ENCODE measurements around the gene CROCC. TPM values are rescaled to one million over a fixed set of nuclear protein-coding genes. Genes with fewer than 3 reads are reported as not detected.

The CROCC gene
- total RNA-seq, 1 donor from 2014 or later: 51.5 TPM

- no peaks in the 10 kb centered on the region for H3K27me3 Mint-ChIP-seq
- no peak for DNase-seq (ENCODE audit: low spot score, unreplicated experiment)
- H3K4me3 Mint-ChIP-seq (ENCODE audit: low read depth): no peak overlapping the region
- no peaks in the 10 kb centered on the region for H3K9me3 Mint-ChIP-seq (ENCODE audit: low read depth)
- H3K27ac Mint-ChIP-seq: peak overlapping the region; percentile 87
- no peaks in the 10 kb centered on the region for H3K36me3 Mint-ChIP-seq (ENCODE audit: insufficient read depth)
- peaks cover 13% of the 10 kb centered on the region for H3K4me1 Mint-ChIP-seq (ENCODE audit: low read depth)
- TF ChIP-seq CTCF (IDR thresholded peaks at IDR 0.05; ENCODE audit: unreplicated experiment): no peak
These were observed 18.3 kb upstream of the CROCC start for GRCh38 chr1:16903458-16903796.

GRCh38 chr1:16904560-16905109 is 17.1 kb upstream of the CROCC start:
- no peak for TF ChIP-seq CTCF (IDR thresholded peaks at IDR 0.05; ENCODE audit: unreplicated experiment)
- no peaks in the 10 kb centered on the region for H3K36me3 Mint-ChIP-seq (ENCODE audit: insufficient read depth)

GRCh38 chr1:16905110-16905867 is 16.4 kb upstream of the CROCC start:
- Mint-ChIP-seq H3K4me1 (ENCODE audit: low read depth) (peaks cover 13% of the 10 kb centered on the region), H3K9me3 (ENCODE audit: low read depth) (no peaks in the 10 kb centered on the region), H3K4me3 (ENCODE audit: low read depth) (no peak overlapping the region), H3K27ac (no peak overlapping the region), H3K36me3 (ENCODE audit: insufficient read depth) (no peaks in the 10 kb centered on the region), H3K27me3 (no peaks in the 10 kb centered on the region)
- DNase-seq (ENCODE audit: low spot score, unreplicated experiment): no peak
- no peak for TF ChIP-seq CTCF (IDR thresholded peaks at IDR 0.05; ENCODE audit: unreplicated experiment)

More at GRCh38 chr1:16904560-16905109, 17.1 kb upstream of the CROCC start:
- no peak overlapping the region for H3K27ac Mint-ChIP-seq
- peaks cover 13% of the 10 kb centered on the region for H3K4me1 Mint-ChIP-seq (ENCODE audit: low read depth)
- no peaks in the 10 kb centered on the region for H3K27me3 Mint-ChIP-seq
- no peak overlapping the region for H3K4me3 Mint-ChIP-seq (ENCODE audit: low read depth)
- DNase-seq (ENCODE audit: low spot score, unreplicated experiment): peak; percentile 86
- no peaks in the 10 kb centered on the region for H3K9me3 Mint-ChIP-seq (ENCODE audit: low read depth)

GRCh38 chr1:16905868-16906702 is 15.6 kb upstream of the CROCC start:
- H3K4me1 Mint-ChIP-seq (ENCODE audit: low read depth): peaks cover 8% of the 10 kb centered on the region
- no peak overlapping the region for H3K27ac Mint-ChIP-seq
- H3K9me3 Mint-ChIP-seq (ENCODE audit: low read depth): no peaks in the 10 kb centered on the region
- no peak for TF ChIP-seq CTCF (IDR thresholded peaks at IDR 0.05; ENCODE audit: unreplicated experiment)
- DNase-seq (ENCODE audit: low spot score, unreplicated experiment): no peak
- no peaks in the 10 kb centered on the region for H3K27me3 Mint-ChIP-seq
- H3K36me3 Mint-ChIP-seq (ENCODE audit: insufficient read depth): no peaks in the 10 kb centered on the region
- H3K4me3 Mint-ChIP-seq (ENCODE audit: low read depth): no peak overlapping the region

GRCh38 chr1:16906873-16907272 is 14.9 kb upstream of the CROCC start:
- Mint-ChIP-seq H3K36me3 (ENCODE audit: insufficient read depth) (no peaks in the 10 kb centered on the region), H3K4me3 (ENCODE audit: low read depth) (no peak overlapping the region), H3K27me3 (no peaks in the 10 kb centered on the region), H3K4me1 (ENCODE audit: low read depth) (peaks cover 8% of the 10 kb centered on the region), H3K27ac (no peak overlapping the region), H3K9me3 (ENCODE audit: low read depth) (no peaks in the 10 kb centered on the region)
- no peak for TF ChIP-seq CTCF (IDR thresholded peaks at IDR 0.05; ENCODE audit: unreplicated experiment)
- DNase-seq (ENCODE audit: low spot score, unreplicated experiment): no peak
